HepG2 (cell line): ENCODE data around the gene ARFIP1. TPM values are rescaled to one million over a fixed set of nuclear protein-coding genes. Genes with fewer than 3 reads are reported as not detected.

ENCODE experiments used
- ATAC-seq: fragments of 200-7000 bp; cut with Tn5 transposase; 3 replicates; pipeline ENCODE4 v1.9.1; 2020; ENCODE audit warnings: mild to moderate bottlenecking, moderate library complexity
- BruUV-seq: library from RNA; stranded (reverse); fragments of 400-500 nt; replicated peaks from 2 replicates; lab custom pipeline; 2021; lab: Mats Ljungman, UMichigan
- CTCF ChIA-PET: fragments of 300-600 bp; formaldehyde crosslinking; extraction: SDS; loops from one replicate; lab custom pipeline; 2021; ENCODE audit warnings: low total read pairs, inconsistent platforms, low intra/inter-chr PET ratio; lab: Yijun Ruan, JAX
- POLR2A ChIA-PET: fragments of 350-600 bp; sonication (Branson Sonifier 250); formaldehyde crosslinking; loops from one replicate; lab custom pipeline; 2020; ENCODE audit warnings: antibody characterized with exemption, inconsistent platforms; lab: Yijun Ruan, JAX
- DNase-seq: peaks from one replicate; pipeline ENCODE4 v3.0.0-alpha.2; 2015; ENCODE audit warnings: low spot score
- FAIRE-seq: peaks from 3 replicates; lab custom pipeline; 2011; peaks lifted over from hg19 to GRCh38; lab: Jason Lieb, UNC
- H2AFZ ChIP-seq: one replicate; pipeline ENCODE4 v1.6.1; 2011; ENCODE audit warnings: low read length, inconsistent platforms
- H3K27ac ChIP-seq: fragments of 300-600 bp; 3 replicates; pipeline ENCODE4 v1.8.0; 2011; ENCODE audit warnings: mixed run types, mild to moderate bottlenecking, mixed read lengths, low read length, inconsistent platforms; ENCODE audit not compliant: insufficient read depth; ENCODE audit errors: extremely low read length
- H3K27me3 ChIP-seq, 2 experiments: fragments of 200-600 bp in 1 of 2; 2 replicates in 1 of 2; 3 replicates in 1 of 2; pipeline versions ENCODE4 v1.6.0 to v1.8.0; 2011; ENCODE audit warnings: low read length in 2 of 2, mild to moderate bottlenecking in 2 of 2, moderate library complexity in 2 of 2, inconsistent platforms in 1 of 2; ENCODE audit not compliant: insufficient read depth in 2 of 2, control insufficient read depth in 1 of 2
- H3K36me3 ChIP-seq, 2 experiments: fragments of 200-600 bp in 1 of 2; replicated peaks in 1 of 2; 2 replicates in 1 of 2; 3 replicates in 1 of 2; pipeline versions ENCODE4 v1.5.1 to v1.8.0; 2011; ENCODE audit warnings: low read length in 2 of 2, inconsistent platforms in 1 of 2; ENCODE audit not compliant: insufficient read depth in 2 of 2, control insufficient read depth in 1 of 2
- H3K4me1 ChIP-seq: 2 replicates; pipeline ENCODE4 v1.5.1; 2012; ENCODE audit warnings: low read length, inconsistent platforms; ENCODE audit not compliant: insufficient read depth
- H3K4me2 ChIP-seq: 2 replicates; pipeline ENCODE4 v1.6.0; 2011; ENCODE audit warnings: low read depth, low read length, inconsistent platforms
- H3K4me3 ChIP-seq, 3 experiments: fragments of 200-600 bp in 1 of 3; sonication (generic), shearing (Covaris generic) in 1 of 3; replicated peaks in 1 of 3; 2 replicates each; pipeline ENCODE4 v1.5.1; 2011 to 2016; ENCODE audit warnings: low read length in 3 of 3, inconsistent platforms in 2 of 3, low read depth in 2 of 3, mild to moderate bottlenecking in 2 of 3, control low read depth in 1 of 3, mixed read lengths in 1 of 3; ENCODE audit not compliant: insufficient read depth in 1 of 3
- H3K79me2 ChIP-seq: one replicate; pipeline ENCODE4 v1.6.1; 2011; ENCODE audit warnings: low read length, inconsistent platforms; ENCODE audit not compliant: insufficient read depth
- H3K9ac ChIP-seq: 2 replicates; pipeline ENCODE4 v1.6.0; 2011; ENCODE audit warnings: mild to moderate bottlenecking, low read depth, low read length, inconsistent platforms; ENCODE audit not compliant: insufficient read depth
- H3K9me3 ChIP-seq: 2 replicates; pipeline ENCODE4 v1.5.1; 2012; ENCODE audit warnings: mild to moderate bottlenecking, low read length
- H4K20me1 ChIP-seq: 2 replicates; pipeline ENCODE4 v1.6.0; 2011; ENCODE audit warnings: inconsistent platforms, mild to moderate bottlenecking, low read length, moderate library complexity; ENCODE audit not compliant: insufficient read depth
- CREB1 ChIP-seq, 2 experiments: fragments of 450-650 bp in 1 of 2; IDR thresholded peaks; 2 replicates each; pipeline ENCODE4 v1.6.1; 2016 to 2017; ENCODE audit warnings: control low read depth in 1 of 2, mild to moderate bottlenecking in 1 of 2, missing compliant biosample characterization in 1 of 2, missing genetic modification characterization in 1 of 2
- NFE2 ChIP-seq: sonication (generic); formaldehyde crosslinking; IDR thresholded peaks from 2 replicates; pipeline ENCODE4 v1.4.0; 2020; ENCODE audit warnings: missing genetic modification reagents
- PCBP2 ChIP-seq: fragments of 200-400 bp; formaldehyde crosslinking; optimal IDR thresholded peaks from 2 replicates; pipeline ENCODE3; 2018; ENCODE audit warnings: low read length, low read depth; ENCODE audit not compliant: poor library complexity, severe bottlenecking
- POLR2AphosphoS5 ChIP-seq: IDR thresholded peaks from 2 replicates; pipeline ENCODE4 v1.6.1; 2012; ENCODE audit warnings: low read depth, low read length
- RAD21 ChIP-seq: fragments of 450-650 bp; formaldehyde crosslinking; IDR thresholded peaks from 2 replicates; pipeline ENCODE4 v1.5.0; 2020; ENCODE audit warnings: mild to moderate bottlenecking
- RFXANK ChIP-seq: IDR thresholded peaks from 2 replicates; pipeline ENCODE4 v1.6.1; 2016
- SMAD1 ChIP-seq: sonication (generic); formaldehyde crosslinking; IDR thresholded peaks from 2 replicates; pipeline ENCODE4 v1.4.0; 2020; ENCODE audit warnings: missing genetic modification reagents, low read depth, mild to moderate bottlenecking, borderline replicate concordance
- STAT6 ChIP-seq: sonication (generic); formaldehyde crosslinking; IDR thresholded peaks from 2 replicates; pipeline ENCODE4 v1.4.0; 2020; ENCODE audit warnings: missing genetic modification reagents, mild to moderate bottlenecking, borderline replicate concordance
- YEATS4 ChIP-seq: sonication (generic); formaldehyde crosslinking; IDR thresholded peaks from 2 replicates; pipeline ENCODE4 v1.4.0; 2020; ENCODE audit warnings: missing genetic modification reagents, borderline replicate concordance
- ZMYM2 ChIP-seq: sonication (generic); formaldehyde crosslinking; IDR thresholded peaks from 2 replicates; pipeline ENCODE4 v1.8.0; 2022; ENCODE audit warnings: mild to moderate bottlenecking, missing genetic modification reagents
- ZNF160 ChIP-seq: sonication (generic); formaldehyde crosslinking; IDR thresholded peaks from 2 replicates; pipeline ENCODE4 v1.8.0; 2022; ENCODE audit warnings: mild to moderate bottlenecking, inconsistent platforms, missing genetic modification reagents
- ZNF597 ChIP-seq: sonication (generic); formaldehyde crosslinking; IDR thresholded peaks from 2 replicates; pipeline ENCODE4 v1.5.0; 2020; ENCODE audit warnings: missing genetic modification reagents
- ZNF75D ChIP-seq: sonication (generic); formaldehyde crosslinking; IDR thresholded peaks from 2 replicates; pipeline ENCODE4 v1.8.1; 2023; ENCODE audit warnings: missing genetic modification reagents, mild to moderate bottlenecking, borderline replicate concordance
- WGBS: methylation state at CpG from one replicate; pipeline ENCODE4 v1.1.6; 2017; ENCODE audit warnings: low lambda C conversion rate; 5-methylcytosine and 5-hydroxymethylcytosine counted together
- in situ Hi-C: cut with HindIII; loops from 2 replicates; pipeline ENCODE4 v1.10.0; 2017; ENCODE audit warnings: low pct_unique_long_range_greater_than_20kb; ENCODE audit not compliant: extremely low pct_ligation_motif_present
- intact Hi-C: fragments of 100-400 bp; cut with micrococcal nuclease; formaldehyde crosslinking; loops from one replicate; pipeline ENCODE4 v1.10.0; 2022; ENCODE audit not compliant: unreplicated experiment
- polyA plus RNA-seq, 8 experiments: library from polyadenylated mRNA; depleted of rRNA in 3 of 8; stranded (reverse) in 7 of 8; unstranded in 1 of 8; fragments of >200 nt; fragmentation: Illumina TruSeq in 4 of 8; extraction: Trizol in 4 of 8; gene quantifications; 2 replicates each; pipeline versions ENCODE4 v1.2.1 to v1.2.3, GENCODE V29; 2011 to 2016; ENCODE audit warnings: low read depth in 4 of 8, missing spikeins in 1 of 8, mixed read lengths in 1 of 8; ENCODE audit not compliant: insufficient read depth in 1 of 8
- total RNA-seq, 5 experiments: library from RNA; depleted of rRNA; stranded (reverse); fragments of >200 nt; fragmentation: Illumina TruSeq; extraction: Trizol; gene quantifications; 2 replicates each; pipeline ENCODE4 v1.2.3, GENCODE V29; 2016; ENCODE audit warnings: low read depth in 1 of 5

The ARFIP1 gene
- total and polyA plus RNA-seq, 2 of the 13 experiments (the other 11 are each of a cell fraction or from before 2014, with no cell fraction given), result 9.9 to 27.7 TPM

GRCh38 chr4:152942346-152942745 lies 162.6 kb downstream of the ARFIP1 start:
- 61% methylated on average over 2 of the region's 2 CpGs for WGBS
- FAIRE-seq, result no peak
- ChIA-PET POLR2A (no interaction called here), CTCF (no interaction called here)
- no peak for DNase-seq
- no TSS peak for BruUV-seq
- intact Hi-C loops (no loop called here), in situ Hi-C loops (no loop called here)
- no peaks in the 10 kb centered on the region for H3K36me3 ChIP-seq
- peaks cover 1 to 24% of the 10 kb centered on the region in 2 experiments; a peak in 3 of 5 replicates for H3K27me3 ChIP-seq
- no peaks in the 10 kb centered on the region for H3K9me3 ChIP-seq
- H3K4me3 ChIP-seq, result no peak overlapping the region
- H3K27ac ChIP-seq, result no peak overlapping the region
- no peak overlapping the region for H3K9ac ChIP-seq
- no peaks in the 10 kb centered on the region for H4K20me1 ChIP-seq
- no peaks in the 10 kb centered on the region for H3K79me2 ChIP-seq
- no peak overlapping the region for H2AFZ ChIP-seq
- TF ChIP-seq RAD21 (CRISPR knock-in tag) (no peak), ZNF597 (CRISPR knock-in tag) (no peak), NFE2 (CRISPR knock-in tag) (no peak)
- no peak overlapping the region for H3K4me2 ChIP-seq
- no peak for ATAC-seq
- peaks cover 9% of the 10 kb centered on the region; the same call in 1 of the 2 replicates for H3K4me1 ChIP-seq

- BruUV-seq, result no TSS peak
- H3K27ac ChIP-seq, result no peak overlapping the region
- in situ Hi-C loops, result no loop called here
- WGBS, result 86% methylated on average over 6 of the region's 6 CpGs
- H3K27me3 ChIP-seq, result peaks cover 1 to 11% of the 10 kb centered on the region in 2 experiments; a peak in 3 of 5 replicates
- no peak overlapping the region for H3K9ac ChIP-seq
- H3K36me3 ChIP-seq, result no peaks in the 10 kb centered on the region
- H3K4me1 ChIP-seq, result no peaks in the 10 kb centered on the region
- FAIRE-seq (no peak), ATAC-seq (no peak), DNase-seq (no peak)
- no peak overlapping the region for H2AFZ ChIP-seq
- H3K4me3 ChIP-seq, result no peak overlapping the region
- TF ChIP-seq ZMYM2 (CRISPR knock-in tag), result no peak
- TF ChIP-seq YEATS4, result no peak
- no peak for TF ChIP-seq PCBP2
- no peak for TF ChIP-seq ZNF160 (CRISPR knock-in tag)
- TF ChIP-seq STAT6 (CRISPR knock-in tag), result no peak
- TF ChIP-seq ZNF75D (CRISPR knock-in tag), result no peak
- no peak for TF ChIP-seq SMAD1 (CRISPR knock-in tag)
- no peak for TF ChIP-seq RFXANK (CRISPR knock-in tag)
- TF ChIP-seq CREB1 (IDR thresholded peaks at IDR 0.05), result no peak
- no peak for TF ChIP-seq CREB1 (CRISPR knock-in tag; IDR thresholded peaks at IDR 0.05)
- no peak for TF ChIP-seq POLR2AphosphoS5
- H4K20me1 ChIP-seq, result no peaks in the 10 kb centered on the region
- ChIA-PET POLR2A (no interaction called here), CTCF (no interaction called here)
- H3K4me2 ChIP-seq, result no peak overlapping the region
- no peaks in the 10 kb centered on the region for H3K79me2 ChIP-seq
- intact Hi-C loops, result no loop called here
- no peaks in the 10 kb centered on the region for H3K9me3 ChIP-seq
Measured at GRCh38 chr4:152943672-152944071, 163.9 kb downstream of the ARFIP1 start.
